HepG2 (cell line): ENCODE data around the gene TSC22D3. TPM values are rescaled to one million over a fixed set of nuclear protein-coding genes. Genes with fewer than 3 reads are reported as not detected.

ENCODE experiments used
- ATAC-seq: fragments of 200-7000 bp; cut with Tn5 transposase; 3 replicates; pipeline ENCODE4 v1.9.1; 2020; ENCODE audit warnings: mild to moderate bottlenecking, moderate library complexity
- BruUV-seq: library from RNA; stranded (reverse); fragments of 400-500 nt; replicated peaks from 2 replicates; lab custom pipeline; 2021; lab: Mats Ljungman, UMichigan
- CTCF ChIA-PET: fragments of 300-600 bp; formaldehyde crosslinking; extraction: SDS; loops from one replicate; lab custom pipeline; 2021; ENCODE audit warnings: low total read pairs, inconsistent platforms, low intra/inter-chr PET ratio; lab: Yijun Ruan, JAX
- POLR2A ChIA-PET: fragments of 350-600 bp; sonication (Branson Sonifier 250); formaldehyde crosslinking; loops from one replicate; lab custom pipeline; 2020; ENCODE audit warnings: antibody characterized with exemption, inconsistent platforms; lab: Yijun Ruan, JAX
- DNase-seq: peaks from one replicate; pipeline ENCODE4 v3.0.0-alpha.2; 2015; ENCODE audit warnings: low spot score
- FAIRE-seq: peaks from 3 replicates; lab custom pipeline; 2011; peaks lifted over from hg19 to GRCh38; lab: Jason Lieb, UNC
- H2AFZ ChIP-seq: one replicate; pipeline ENCODE4 v1.6.1; 2011; ENCODE audit warnings: low read length, inconsistent platforms
- H3K27ac ChIP-seq: fragments of 300-600 bp; 3 replicates; pipeline ENCODE4 v1.8.0; 2011; ENCODE audit warnings: mixed run types, mild to moderate bottlenecking, mixed read lengths, low read length, inconsistent platforms; ENCODE audit not compliant: insufficient read depth; ENCODE audit errors: extremely low read length
- H3K27me3 ChIP-seq, 2 experiments: fragments of 200-600 bp in 1 of 2; 2 replicates in 1 of 2; 3 replicates in 1 of 2; pipeline versions ENCODE4 v1.6.0 to v1.8.0; 2011; ENCODE audit warnings: low read length in 2 of 2, mild to moderate bottlenecking in 2 of 2, moderate library complexity in 2 of 2, inconsistent platforms in 1 of 2; ENCODE audit not compliant: insufficient read depth in 2 of 2, control insufficient read depth in 1 of 2
- H3K36me3 ChIP-seq, 2 experiments: fragments of 200-600 bp in 1 of 2; replicated peaks in 1 of 2; 2 replicates in 1 of 2; 3 replicates in 1 of 2; pipeline versions ENCODE4 v1.5.1 to v1.8.0; 2011; ENCODE audit warnings: low read length in 2 of 2, inconsistent platforms in 1 of 2; ENCODE audit not compliant: insufficient read depth in 2 of 2, control insufficient read depth in 1 of 2
- H3K4me1 ChIP-seq: 2 replicates; pipeline ENCODE4 v1.5.1; 2012; ENCODE audit warnings: low read length, inconsistent platforms; ENCODE audit not compliant: insufficient read depth
- H3K4me2 ChIP-seq: 2 replicates; pipeline ENCODE4 v1.6.0; 2011; ENCODE audit warnings: low read depth, low read length, inconsistent platforms
- H3K4me3 ChIP-seq, 3 experiments: fragments of 200-600 bp in 1 of 3; sonication (generic), shearing (Covaris generic) in 1 of 3; replicated peaks in 1 of 3; 2 replicates each; pipeline ENCODE4 v1.5.1; 2011 to 2016; ENCODE audit warnings: low read length in 3 of 3, inconsistent platforms in 2 of 3, low read depth in 2 of 3, mild to moderate bottlenecking in 2 of 3, control low read depth in 1 of 3, mixed read lengths in 1 of 3; ENCODE audit not compliant: insufficient read depth in 1 of 3
- H3K79me2 ChIP-seq: one replicate; pipeline ENCODE4 v1.6.1; 2011; ENCODE audit warnings: low read length, inconsistent platforms; ENCODE audit not compliant: insufficient read depth
- H3K9ac ChIP-seq: 2 replicates; pipeline ENCODE4 v1.6.0; 2011; ENCODE audit warnings: mild to moderate bottlenecking, low read depth, low read length, inconsistent platforms; ENCODE audit not compliant: insufficient read depth
- H3K9me3 ChIP-seq: 2 replicates; pipeline ENCODE4 v1.5.1; 2012; ENCODE audit warnings: mild to moderate bottlenecking, low read length
- H4K20me1 ChIP-seq: 2 replicates; pipeline ENCODE4 v1.6.0; 2011; ENCODE audit warnings: inconsistent platforms, mild to moderate bottlenecking, low read length, moderate library complexity; ENCODE audit not compliant: insufficient read depth
- HDAC1 ChIP-seq: sonication (generic); formaldehyde crosslinking; IDR thresholded peaks from 2 replicates; pipeline ENCODE4 v1.5.1; 2020; ENCODE audit warnings: mild to moderate bottlenecking, missing genetic modification reagents
- KLF6 ChIP-seq: IDR thresholded peaks from 2 replicates; pipeline ENCODE4 v1.8.0; 2016; ENCODE audit warnings: missing biosample characterization, missing genetic modification reagents
- MED1 ChIP-seq: sonication (generic); formaldehyde crosslinking; IDR thresholded peaks from 2 replicates; pipeline ENCODE4 v1.4.0; 2020; ENCODE audit warnings: missing genetic modification reagents
- RBM22 ChIP-seq: fragments of 200-400 bp; formaldehyde crosslinking; optimal IDR thresholded peaks from 2 replicates; pipeline ENCODE3; 2017; ENCODE audit warnings: mild to moderate bottlenecking, low read length, moderate library complexity
- SUZ12 ChIP-seq: fragments of 150-350 bp; IDR thresholded peaks from 2 replicates; pipeline ENCODE4 v1.6.1; 2014; ENCODE audit warnings: low read depth, low read length
- ZBTB40 ChIP-seq, 2 experiments: fragments of 450-650 bp in 1 of 2; sonication (generic) in 1 of 2; formaldehyde crosslinking in 1 of 2; IDR thresholded peaks; 2 replicates each; pipeline versions ENCODE4 v1.6.1 to v1.8.0; 2016 to 2022; ENCODE audit warnings: antibody characterized with exemption in 1 of 2, mild to moderate bottlenecking in 1 of 2, missing genetic modification reagents in 1 of 2
- ZFY ChIP-seq: sonication (generic); formaldehyde crosslinking; IDR thresholded peaks from 2 replicates; pipeline ENCODE4 v1.4.0; 2020; ENCODE audit warnings: missing genetic modification reagents
- ZNF234 ChIP-seq: sonication (generic); formaldehyde crosslinking; conservative IDR thresholded peaks from 2 replicates; pipeline ENCODE4 v1.5.1; 2020; ENCODE audit warnings: mild to moderate bottlenecking, missing genetic modification reagents
- ZNF354B ChIP-seq: sonication (generic); formaldehyde crosslinking; IDR thresholded peaks from 2 replicates; pipeline ENCODE4 v1.8.0; 2022; ENCODE audit warnings: mild to moderate bottlenecking, missing genetic modification reagents
- ZNF678 ChIP-seq: sonication (generic); formaldehyde crosslinking; IDR thresholded peaks from 2 replicates; pipeline ENCODE4 v1.4.0; 2020; ENCODE audit warnings: mild to moderate bottlenecking, missing genetic modification reagents
- ZNF710 ChIP-seq: sonication (generic); formaldehyde crosslinking; IDR thresholded peaks from 2 replicates; pipeline ENCODE4 v1.5.0; 2020; ENCODE audit warnings: mild to moderate bottlenecking, missing genetic modification reagents, borderline replicate concordance
- ZNF891 ChIP-seq: sonication (generic); formaldehyde crosslinking; IDR thresholded peaks from 2 replicates; pipeline ENCODE4 v1.5.0; 2020; ENCODE audit warnings: mild to moderate bottlenecking, missing genetic modification reagents
- WGBS: methylation state at CpG from one replicate; pipeline ENCODE4 v1.1.6; 2017; ENCODE audit warnings: low lambda C conversion rate; 5-methylcytosine and 5-hydroxymethylcytosine counted together
- in situ Hi-C: cut with HindIII; loops from 2 replicates; pipeline ENCODE4 v1.10.0; 2017; ENCODE audit warnings: low pct_unique_long_range_greater_than_20kb; ENCODE audit not compliant: extremely low pct_ligation_motif_present
- intact Hi-C: fragments of 100-400 bp; cut with micrococcal nuclease; formaldehyde crosslinking; loops from one replicate; pipeline ENCODE4 v1.10.0; 2022; ENCODE audit not compliant: unreplicated experiment
- polyA plus RNA-seq, 8 experiments: library from polyadenylated mRNA; depleted of rRNA in 3 of 8; stranded (reverse) in 7 of 8; unstranded in 1 of 8; fragments of >200 nt; fragmentation: Illumina TruSeq in 4 of 8; extraction: Trizol in 4 of 8; gene quantifications; 2 replicates each; pipeline versions ENCODE4 v1.2.1 to v1.2.3, GENCODE V29; 2011 to 2016; ENCODE audit warnings: low read depth in 4 of 8, missing spikeins in 1 of 8, mixed read lengths in 1 of 8; ENCODE audit not compliant: insufficient read depth in 1 of 8
- total RNA-seq, 5 experiments: library from RNA; depleted of rRNA; stranded (reverse); fragments of >200 nt; fragmentation: Illumina TruSeq; extraction: Trizol; gene quantifications; 2 replicates each; pipeline ENCODE4 v1.2.3, GENCODE V29; 2016; ENCODE audit warnings: low read depth in 1 of 5
- TF ChIP-seq, protein P1 (sequence below): sonication (generic); formaldehyde crosslinking; IDR thresholded peaks from 2 replicates; pipeline ENCODE4 v1.4.0; 2020; ENCODE audit warnings: missing genetic modification reagents

TSC22D3 gene
- total and polyA plus RNA-seq, 2 of the 13 experiments (the other 11 are each of a cell fraction or from before 2014, with no cell fraction given), result 0.82 to 1.5 TPM

- no TSS peak for BruUV-seq
- CTCF ChIA-PET, result no interaction called here
Measured at GRCh38 chrX:107739541-107739940, 36.0 kb downstream of the TSC22D3 start.

More at GRCh38 chrX:107739541-107739940, 36.0 kb downstream of the TSC22D3 start:
- 100% methylated on average over 2 of the region's 3 CpGs for WGBS
- Histone ChIP-seq H3K36me3 (no peaks in the 10 kb centered on the region), H2AFZ (no peak overlapping the region), H3K79me2 (no peaks in the 10 kb centered on the region), H4K20me1 (no peaks in the 10 kb centered on the region), H3K27ac (no peak overlapping the region), H3K4me2 (no peak overlapping the region), H3K27me3 (no peaks in the 10 kb centered on the region), H3K9ac (no peak overlapping the region), H3K9me3 (no peaks in the 10 kb centered on the region), H3K4me1 (peaks cover 50% of the 10 kb centered on the region), H3K4me3 (no peak overlapping the region)
- in situ Hi-C loops (no loop called here), intact Hi-C loops (no loop called here)
- no peak for TF ChIP-seq ZNF354B
- TF ChIP-seq SUZ12, result no peak
- no peak for TF ChIP-seq ZNF678
- no peak for TF ChIP-seq HDAC1 (CRISPR knock-in tag)
- TF ChIP-seq ZNF234 (CRISPR knock-in tag), result no peak
- no peak for TF ChIP-seq KLF6 (CRISPR knock-in tag)
- TF ChIP-seq, protein P1, sequence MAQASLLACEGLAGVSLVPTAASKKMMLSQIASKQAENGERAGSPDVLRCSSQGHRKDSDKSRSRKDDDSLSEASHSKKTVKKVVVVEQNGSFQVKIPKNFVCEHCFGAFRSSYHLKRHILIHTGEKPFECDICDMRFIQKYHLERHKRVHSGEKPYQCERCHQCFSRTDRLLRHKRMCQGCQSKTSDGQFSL, result no peak
- TF ChIP-seq RBM22, result no peak
- TF ChIP-seq MED1 (CRISPR knock-in tag), result no peak
- no peak for TF ChIP-seq ZBTB40 (IDR thresholded peaks at IDR 0.05)
- no peak for TF ChIP-seq ZBTB40 (CRISPR knock-in tag; IDR thresholded peaks at IDR 0.05)
- no peak for TF ChIP-seq ZNF710 (CRISPR knock-in tag)
- TF ChIP-seq ZNF891 (CRISPR knock-in tag), result no peak
- TF ChIP-seq ZFY (CRISPR knock-in tag), result no peak
- DNase-seq (no peak), FAIRE-seq (no peak), ATAC-seq (no peak)
- POLR2A ChIA-PET, result no interaction called here
